Esophagus squamous epithelium (tissue), 4 donors: ENCODE data around the gene TSHZ2.

Source experiments
- POLR2A ChIP-seq, 4 donors: fragments of 450-650 bp; IDR thresholded peaks; one replicate each; pipeline ENCODE4 v1.6.1; 2017; ENCODE audit warnings: antibody characterized with exemption in 4 of 4, mild to moderate bottlenecking in 4 of 4, moderate library complexity in 3 of 4
- TF ChIP-seq, protein P1 (sequence below), 6 experiments: fragments of 450-650 bp in 4 of 6; fragments of 200-600 bp in 2 of 6; sonication (generic) in 2 of 6; IDR thresholded peaks; one replicate each; pipeline ENCODE4 v1.5.1; 2016 to 2019; ENCODE audit warnings: antibody characterized with exemption in 6 of 6, mild to moderate bottlenecking in 4 of 6, moderate library complexity in 4 of 6

DNA sequence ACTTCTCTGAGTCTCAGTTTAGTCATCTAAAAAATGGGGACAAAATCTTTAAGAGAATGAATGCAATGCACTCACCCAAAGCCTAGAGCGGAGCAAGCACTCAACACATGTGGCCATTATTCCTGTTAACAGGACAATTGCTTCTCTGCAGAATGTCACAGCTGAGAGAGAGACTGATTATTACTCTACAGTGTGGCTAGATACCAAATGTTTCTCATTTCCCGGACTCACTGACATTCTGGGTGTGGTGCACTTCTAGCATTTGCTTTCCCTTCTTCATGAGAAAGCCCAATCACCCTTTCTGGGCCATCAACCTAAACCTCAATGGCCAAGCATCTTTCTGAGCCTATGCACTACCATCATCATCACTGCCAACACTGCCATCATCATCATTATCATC, 347.6 kb downstream of the TSHZ2 start:
- TF ChIP-seq, protein P1, sequence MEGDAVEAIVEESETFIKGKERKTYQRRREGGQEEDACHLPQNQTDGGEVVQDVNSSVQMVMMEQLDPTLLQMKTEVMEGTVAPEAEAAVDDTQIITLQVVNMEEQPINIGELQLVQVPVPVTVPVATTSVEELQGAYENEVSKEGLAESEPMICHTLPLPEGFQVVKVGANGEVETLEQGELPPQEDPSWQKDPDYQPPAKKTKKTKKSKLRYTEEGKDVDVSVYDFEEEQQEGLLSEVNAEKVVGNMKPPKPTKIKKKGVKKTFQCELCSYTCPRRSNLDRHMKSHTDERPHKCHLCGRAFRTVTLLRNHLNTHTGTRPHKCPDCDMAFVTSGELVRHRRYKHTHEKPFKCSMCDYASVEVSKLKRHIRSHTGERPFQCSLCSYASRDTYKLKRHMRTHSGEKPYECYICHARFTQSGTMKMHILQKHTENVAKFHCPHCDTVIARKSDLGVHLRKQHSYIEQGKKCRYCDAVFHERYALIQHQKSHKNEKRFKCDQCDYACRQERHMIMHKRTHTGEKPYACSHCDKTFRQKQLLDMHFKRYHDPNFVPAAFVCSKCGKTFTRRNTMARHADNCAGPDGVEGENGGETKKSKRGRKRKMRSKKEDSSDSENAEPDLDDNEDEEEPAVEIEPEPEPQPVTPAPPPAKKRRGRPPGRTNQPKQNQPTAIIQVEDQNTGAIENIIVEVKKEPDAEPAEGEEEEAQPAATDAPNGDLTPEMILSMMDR (IDR thresholded peaks at IDR 0.05) = no peak
- TF ChIP-seq POLR2A (IDR thresholded peaks at IDR 0.05) = no peak
